Measurements from ENCODE around the gene GTPBP6.
"Not testable (repeated sequence)": the region's sequence is repeated elsewhere in the genome, so short reads cannot be mapped to it uniquely, and the experiment has no call there.

The GTPBP6 gene

GRCh38 chrX:334331-334891 lies 15.8 kb upstream of the GTPBP6 start:
- DNase-seq: no peak

- no peak for DNase-seq
These were observed 15.2 kb upstream of the GTPBP6 start for GRCh38 chrX:333611-334311.

- no peak for DNase-seq
These were observed 14.5 kb upstream of the GTPBP6 start for GRCh38 chrX:332916-333610.

- no peak for DNase-seq
These were observed 13.9 kb upstream of the GTPBP6 start for GRCh38 chrX:332496-332860.

GRCh38 chrX:331825-332495 lies 13.4 kb upstream of the GTPBP6 start:
- DNase-seq: no peak

GRCh38 chrX:331151-331824 lies 12.7 kb upstream of the GTPBP6 start:
- DNase-seq: no peak

GRCh38 chrX:330726-331150 lies 12.1 kb upstream of the GTPBP6 start:
- no peak for DNase-seq

GRCh38 chrX:330141-330725 lies 11.6 kb upstream of the GTPBP6 start:
- not testable (repeated sequence) for DNase-seq

- no peak for DNase-seq
These were observed 10.8 kb upstream of the GTPBP6 start for GRCh38 chrX:329291-329910.

- no peak for DNase-seq
These were observed 9.1 kb upstream of the GTPBP6 start for GRCh38 chrX:327660-328126.

- not testable (repeated sequence) for DNase-seq
These were observed 6.1 kb upstream of the GTPBP6 start for GRCh38 chrX:324664-325063.

GRCh38 chrX:323721-324628 lies 5.4 kb upstream of the GTPBP6 start:
- DNase-seq: no peak

- no peak for DNase-seq
These were observed 1.7 kb upstream of the GTPBP6 start for GRCh38 chrX:320126-320783.

- DNase-seq: no peak
These were observed 1.1 kb upstream of the GTPBP6 start for GRCh38 chrX:319579-320125.

GRCh38 chrX:318068-318738 lies 393 bp downstream of the GTPBP6 start:
- no peak for DNase-seq

- no peak for DNase-seq
These were observed 1.1 kb downstream of the GTPBP6 start for GRCh38 chrX:317424-318067.

- no peak for DNase-seq
These were observed 2.0 kb downstream of the GTPBP6 start for GRCh38 chrX:316351-317325.

Measured in cortex of kidney (tissue), 1 donor.